SU-DHL-6 (cell line): ENCODE results near the gene PTPN5.

Source experiments
- H2AFZ ChIP-seq: fragments of 200-600 bp; sonication (generic); 2 replicates; pipeline ENCODE4 v1.6.1; 2014; ENCODE audit warnings: low read depth, mild to moderate bottlenecking, moderate library complexity, mixed read lengths, antibody characterized with exemption, low read length; ENCODE audit not compliant: severe bottlenecking
- H3F3A ChIP-seq: fragments of 200-600 bp; shearing (Covaris generic); 2 replicates; pipeline ENCODE4 v1.6.0; 2016; ENCODE audit warnings: antibody characterized with exemption, mild to moderate bottlenecking; ENCODE audit not compliant: insufficient read depth
- H3K27ac ChIP-seq: fragments of 200-600 bp; sonication (generic); 2 replicates; pipeline ENCODE4 v1.5.1; 2016; ENCODE audit warnings: low read depth, mild to moderate bottlenecking, low read length, moderate library complexity, mixed read lengths
- H3K27me3 ChIP-seq: fragments of 200-600 bp; sonication (generic), shearing (Covaris generic); 2 replicates; pipeline ENCODE4 v1.6.0; 2014; ENCODE audit warnings: mild to moderate bottlenecking, low read length
- H3K36me3 ChIP-seq: fragments of 200-600 bp; sonication (generic); 2 replicates; pipeline ENCODE4 v1.6.1; 2014; ENCODE audit warnings: mild to moderate bottlenecking, low read length, mixed read lengths
- H3K4me2 ChIP-seq: fragments of 300-600, 200-600 bp; shearing (Covaris generic), sonication (generic); 2 replicates; pipeline ENCODE4 v1.6.0; 2014; ENCODE audit warnings: low read length, low read depth, mild to moderate bottlenecking; ENCODE audit not compliant: poor library complexity, severe bottlenecking
- H3K4me3 ChIP-seq: fragments of 200-600 bp; sonication (generic); 2 replicates; pipeline ENCODE4 v1.5.1; 2014; ENCODE audit warnings: antibody characterized with exemption, low read length, mild to moderate bottlenecking, mixed read lengths; ENCODE audit not compliant: insufficient read depth, poor library complexity, severe bottlenecking
- H3K79me2 ChIP-seq: fragments of 200-600 bp; sonication (generic); 2 replicates; pipeline ENCODE4 v1.6.1; 2014; ENCODE audit warnings: mild to moderate bottlenecking, low read length, moderate library complexity; ENCODE audit not compliant: insufficient read depth
- H3K9ac ChIP-seq: fragments of 200-600 bp; sonication (generic); 2 replicates; pipeline ENCODE4 v1.7.0; 2014; ENCODE audit warnings: mild to moderate bottlenecking, low read length
- H3K9me2 ChIP-seq: fragments of 200-600 bp; sonication (generic); replicated peaks from 2 replicates; pipeline ENCODE4 v1.6.1; 2014; ENCODE audit warnings: low read length; ENCODE audit not compliant: insufficient read depth
- H3K9me3 ChIP-seq: fragments of 200-600 bp; sonication (generic); 2 replicates; pipeline ENCODE4 v1.6.1; 2014; ENCODE audit warnings: low read length, mixed read lengths; ENCODE audit not compliant: insufficient read depth
- H4K20me1 ChIP-seq: fragments of 200-600 bp; sonication (generic); 2 replicates; pipeline ENCODE4 v1.6.1; 2014; ENCODE audit warnings: low read depth, mild to moderate bottlenecking, antibody characterized with exemption, low read length, moderate library complexity, mixed read lengths
- CTCF ChIP-seq: fragments of 200-600 bp; sonication (generic); IDR thresholded peaks from one replicate; pipeline ENCODE4 v1.5.1; 2017; ENCODE audit warnings: antibody characterized with exemption, mild to moderate bottlenecking, low read length, moderate library complexity; ENCODE audit not compliant: insufficient read depth, poor library complexity, severe bottlenecking
- EZH2phosphoT487 ChIP-seq: fragments of 200-600 bp; sonication (generic), shearing (Covaris generic); conservative IDR thresholded peaks from 2 replicates; pipeline ENCODE4 v1.6.1; 2018; ENCODE audit warnings: mild to moderate bottlenecking, antibody characterized with exemption, low read length, moderate library complexity, mixed read lengths

Gene PTPN5

GRCh38 chr11:18749681-18750319, 41.8 kb downstream of the PTPN5 start:
- Histone ChIP-seq H3K27ac (no peak overlapping the region), H3K27me3 (0 out of 2 replicates have a peak, but pooled peaks cover 6% of the 10 kb centered on the region), H3K9ac (no peak overlapping the region), H3K79me2 (no peaks in the 10 kb centered on the region), H4K20me1 (no peaks in the 10 kb centered on the region), H3K36me3 (no peaks in the 10 kb centered on the region), H3F3A (no peaks in the 10 kb centered on the region), H3K4me3 (no peak overlapping the region), H3K9me2 (no peaks in the 10 kb centered on the region), H3K9me3 (no peaks in the 10 kb centered on the region), H3K4me2 (no peak overlapping the region), H2AFZ (no peak overlapping the region)
- TF ChIP-seq CTCF (no peak), EZH2phosphoT487 (0 out of 2 replicates have a peak, but pooled peaks have one; percentile 53)

- no peak overlapping the region for H3K4me2 ChIP-seq
- no peak overlapping the region for H2AFZ ChIP-seq
- no peak overlapping the region for H3K4me3 ChIP-seq
- H3K9ac ChIP-seq: no peak overlapping the region
- H4K20me1 ChIP-seq: no peaks in the 10 kb centered on the region
- no peaks in the 10 kb centered on the region for H3F3A ChIP-seq
- H3K27me3 ChIP-seq: 0 out of 2 replicates have a peak, but pooled peaks cover 5% of the 10 kb centered on the region
- H3K79me2 ChIP-seq: no peaks in the 10 kb centered on the region
- H3K36me3 ChIP-seq: no peaks in the 10 kb centered on the region
- TF ChIP-seq CTCF: no peak
- no peak for TF ChIP-seq EZH2phosphoT487
- H3K9me3 ChIP-seq: no peaks in the 10 kb centered on the region
- no peak overlapping the region for H3K27ac ChIP-seq
- no peaks in the 10 kb centered on the region for H3K9me2 ChIP-seq
These were observed 42.7 kb downstream of the PTPN5 start for GRCh38 chr11:18748766-18749365.

GRCh38 chr11:18745251-18745650, 46.3 kb downstream of the PTPN5 start:
- no peak overlapping the region for H2AFZ ChIP-seq
- H3K4me2 ChIP-seq: no peak overlapping the region
- no peaks in the 10 kb centered on the region for H3K9me2 ChIP-seq
- H3K4me3 ChIP-seq: no peak overlapping the region
- no peak overlapping the region for H3K27ac ChIP-seq
- no peaks in the 10 kb centered on the region for H4K20me1 ChIP-seq
- H3K36me3 ChIP-seq: no peaks in the 10 kb centered on the region
- H3K9ac ChIP-seq: no peak overlapping the region
- no peaks in the 10 kb centered on the region for H3F3A ChIP-seq
- no peaks in the 10 kb centered on the region for H3K79me2 ChIP-seq
- H3K27me3 ChIP-seq: no peaks in the 10 kb centered on the region
- H3K9me3 ChIP-seq: no peaks in the 10 kb centered on the region
- no peak for TF ChIP-seq CTCF
- no peak for TF ChIP-seq EZH2phosphoT487
